GM10266 (cell line): ENCODE results near the gene ARMC9.

Experiments used
- DNase-seq: peaks from one replicate; pipeline ENCODE4 v3.0.0; 2012; ENCODE audit errors: extremely low spot score
- CTCF ChIP-seq: IDR thresholded peaks from 2 replicates; pipeline ENCODE4 v1.5.1; 2012; ENCODE audit warnings: mild to moderate bottlenecking, low read depth; ENCODE audit not compliant: control insufficient read depth, insufficient read depth; ENCODE audit errors: missing control alignments

ARMC9 gene

DNA sequence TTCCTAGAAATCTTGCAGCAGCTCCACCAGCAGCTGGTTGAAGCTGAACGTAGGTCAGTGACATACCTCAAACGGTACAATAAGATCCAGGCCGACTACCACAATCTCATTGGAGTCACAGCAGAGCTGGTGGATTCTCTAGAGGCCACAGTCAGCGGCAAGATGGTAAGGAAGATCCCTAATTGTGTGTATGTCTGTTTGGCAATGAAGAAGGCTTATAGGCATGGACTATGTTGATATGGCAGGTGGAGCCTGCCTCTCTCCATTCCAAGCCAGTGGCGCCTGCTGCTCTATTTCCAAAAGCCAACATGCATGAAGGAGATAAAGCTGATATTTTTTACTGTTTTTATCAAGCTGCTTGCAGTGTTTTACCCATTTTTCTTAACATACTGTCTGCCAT is 36.8 kb downstream of the ARMC9 start:
- no peak for DNase-seq
- TF ChIP-seq CTCF = no peak

GRCh38 chr2:231238689-231239088 is 40.3 kb downstream of the ARMC9 start:
- no peak for TF ChIP-seq CTCF
- DNase-seq = no peak

DNA sequence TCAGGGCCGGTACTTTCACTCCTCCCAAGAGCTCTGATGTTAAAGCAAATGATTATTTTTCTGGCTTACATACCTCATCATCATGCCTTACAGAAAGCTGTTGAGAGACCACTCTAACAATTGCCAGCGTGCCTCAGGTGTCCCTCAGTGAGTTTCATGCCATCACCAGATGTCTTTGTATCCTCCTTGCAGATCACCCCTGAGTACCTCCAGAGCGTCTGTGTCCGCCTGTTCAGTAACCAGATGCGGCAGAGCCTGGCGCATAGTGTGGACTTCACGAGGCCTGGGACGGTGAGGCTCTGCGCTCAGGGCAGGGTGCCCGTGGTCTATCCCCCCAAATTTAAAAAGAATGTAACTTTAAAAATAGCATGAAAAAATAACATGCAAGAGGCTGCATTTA is 41.3 kb downstream of the ARMC9 start:
- TF ChIP-seq CTCF = no peak
- DNase-seq = no peak

DNA sequence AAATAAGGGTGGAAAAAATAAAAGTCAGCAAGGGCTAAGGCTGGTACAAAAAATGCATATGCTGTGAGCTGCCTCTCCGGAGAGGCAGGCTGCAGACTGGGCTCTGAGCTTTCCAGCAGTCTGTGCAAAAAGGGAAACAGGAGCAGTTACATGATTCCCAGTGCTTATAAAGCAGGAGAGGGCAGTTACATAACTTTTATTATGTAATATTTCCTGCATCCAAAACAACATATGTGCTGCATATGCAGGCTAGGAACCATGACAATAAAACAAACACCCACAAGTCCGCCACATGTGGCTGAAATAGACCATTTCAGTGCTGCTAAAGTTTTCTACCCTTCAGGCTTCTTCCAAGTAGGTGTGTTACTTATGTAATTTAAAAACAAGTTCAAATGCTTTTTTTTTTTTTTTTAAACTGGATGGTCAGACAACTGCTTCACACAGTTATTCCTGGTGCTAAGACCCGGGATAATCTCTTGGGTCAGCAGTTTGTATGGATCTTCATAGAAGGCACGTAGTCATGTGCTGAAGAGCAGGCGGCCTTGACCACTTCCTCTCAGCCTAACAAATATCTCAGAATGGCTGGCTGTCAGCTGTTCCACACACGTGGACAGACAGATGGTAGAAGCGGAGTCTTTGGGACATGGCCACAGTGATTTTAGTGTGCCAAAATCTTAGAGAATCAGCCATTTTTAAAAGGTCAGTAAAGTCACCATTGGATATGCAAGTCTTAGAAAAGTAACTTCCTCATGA is 43.5 kb downstream of the ARMC9 start:
- DNase-seq = no peak
- TF ChIP-seq CTCF = no peak

GRCh38 chr2:231243866-231244265 is 45.4 kb downstream of the ARMC9 start:
- TF ChIP-seq CTCF = no peak
- no peak for DNase-seq

GRCh38 chr2:231244382-231245248 is 46.2 kb downstream of the ARMC9 start:
- no peak for DNase-seq
- no peak for TF ChIP-seq CTCF
